Measurements from ENCODE around the gene CASKIN1.

- TF ChIP-seq POLR2A (IDR thresholded peaks at IDR 0.05) = no peak
- TF ChIP-seq CTCF (IDR thresholded peaks at IDR 0.05) = no peak
- TF ChIP-seq POLR2AphosphoS5 (IDR thresholded peaks at IDR 0.05) = no peak
These were observed 40.1 kb upstream of the CASKIN1 start, which contains the start of gene DNASE1L2 for GRCh38 chr16:2236337-2237101.
